OCI-LY3 (cell line): ENCODE measurements around the gene NBL1.

Experiments used
- EZH2phosphoT487 ChIP-seq: fragments of 200-600 bp; shearing (Covaris generic); IDR thresholded peaks from 2 replicates; pipeline ENCODE4 v1.6.1; 2018; ENCODE audit warnings: antibody characterized with exemption, mixed run types, low read depth
- TF ChIP-seq, protein P1 (sequence below): fragments of 200-600, 300-600 bp; sonication (generic); IDR thresholded peaks from 2 replicates; pipeline ENCODE4 v1.5.1; 2014; ENCODE audit warnings: antibody characterized with exemption, low read length, low read depth

DNA sequence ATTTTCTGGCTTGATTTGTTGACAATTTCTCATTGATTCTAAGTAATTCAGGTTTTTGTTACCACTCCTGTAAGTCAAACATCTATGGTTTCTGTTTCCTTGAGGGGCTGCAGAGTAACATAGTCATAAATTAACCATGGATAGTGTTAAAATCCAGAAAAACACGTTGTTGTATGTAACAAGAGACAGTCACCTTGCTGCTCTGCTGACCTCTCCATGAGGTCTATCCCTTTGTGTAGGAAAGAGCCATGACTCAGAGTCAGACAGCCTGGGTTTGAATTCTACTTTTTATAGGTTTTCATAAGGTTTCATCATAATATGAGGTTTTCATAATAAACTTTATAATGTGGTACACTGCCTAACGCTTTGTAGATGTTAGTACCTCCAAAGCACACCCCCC lies 27.6 kb upstream of the NBL1 start:
- TF ChIP-seq, protein P1, sequence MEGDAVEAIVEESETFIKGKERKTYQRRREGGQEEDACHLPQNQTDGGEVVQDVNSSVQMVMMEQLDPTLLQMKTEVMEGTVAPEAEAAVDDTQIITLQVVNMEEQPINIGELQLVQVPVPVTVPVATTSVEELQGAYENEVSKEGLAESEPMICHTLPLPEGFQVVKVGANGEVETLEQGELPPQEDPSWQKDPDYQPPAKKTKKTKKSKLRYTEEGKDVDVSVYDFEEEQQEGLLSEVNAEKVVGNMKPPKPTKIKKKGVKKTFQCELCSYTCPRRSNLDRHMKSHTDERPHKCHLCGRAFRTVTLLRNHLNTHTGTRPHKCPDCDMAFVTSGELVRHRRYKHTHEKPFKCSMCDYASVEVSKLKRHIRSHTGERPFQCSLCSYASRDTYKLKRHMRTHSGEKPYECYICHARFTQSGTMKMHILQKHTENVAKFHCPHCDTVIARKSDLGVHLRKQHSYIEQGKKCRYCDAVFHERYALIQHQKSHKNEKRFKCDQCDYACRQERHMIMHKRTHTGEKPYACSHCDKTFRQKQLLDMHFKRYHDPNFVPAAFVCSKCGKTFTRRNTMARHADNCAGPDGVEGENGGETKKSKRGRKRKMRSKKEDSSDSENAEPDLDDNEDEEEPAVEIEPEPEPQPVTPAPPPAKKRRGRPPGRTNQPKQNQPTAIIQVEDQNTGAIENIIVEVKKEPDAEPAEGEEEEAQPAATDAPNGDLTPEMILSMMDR, result no peak
- TF ChIP-seq EZH2phosphoT487, result no peak
